Fibroblast of villous mesenchyme (primary cell): ENCODE data around the gene PCBP3. TPM values are rescaled to one million over a fixed set of nuclear protein-coding genes. Genes with fewer than 3 reads are reported as not detected.

ENCODE experiments used
- DNase-seq: peaks from one replicate; pipeline ENCODE4 v3.0.0-alpha.2; 2010; ENCODE audit warnings: low read depth
- H3K4me3 ChIP-seq: 2 replicates; pipeline ENCODE4 v1.5.1; 2011; ENCODE audit warnings: low read depth, mild to moderate bottlenecking, low read length
- CTCF ChIP-seq: IDR thresholded peaks from 2 replicates; pipeline ENCODE4 v1.5.1; 2012; ENCODE audit warnings: low read depth, mild to moderate bottlenecking, low read length; ENCODE audit not compliant: insufficient read depth
- total RNA-seq: library from RNA; depleted of rRNA; stranded (reverse); fragments of >200 nt; gene quantifications from 2 replicates; pipeline ENCODE4 v1.2.3, GENCODE V29; 2012

PCBP3 gene
- total RNA-seq, 1 donor = 1.3 TPM

GRCh38 chr21:45898028-45898350, 254.5 kb downstream of the PCBP3 start:
- no peak for DNase-seq
- H3K4me3 ChIP-seq = no peak overlapping the region
- no peak for TF ChIP-seq CTCF

GRCh38 chr21:45898781-45899180, 255.3 kb downstream of the PCBP3 start:
- DNase-seq = no peak
- TF ChIP-seq CTCF = no peak
- H3K4me3 ChIP-seq = no peak overlapping the region

- no peak overlapping the region for H3K4me3 ChIP-seq
- no peak for TF ChIP-seq CTCF
- no peak for DNase-seq
These were observed 255.9 kb downstream of the PCBP3 start for GRCh38 chr21:45899317-45900033.

GRCh38 chr21:45900034-45900868, 256.7 kb downstream of the PCBP3 start:
- H3K4me3 ChIP-seq = no peak overlapping the region
- no peak for DNase-seq
- TF ChIP-seq CTCF = no peak

GRCh38 chr21:45901061-45901690, 257.7 kb downstream of the PCBP3 start:
- DNase-seq = no peak
- TF ChIP-seq CTCF = no peak
- H3K4me3 ChIP-seq = no peak overlapping the region

GRCh38 chr21:45902292-45902995, 258.9 kb downstream of the PCBP3 start:
- TF ChIP-seq CTCF = no peak
- no peak for DNase-seq
- no peak overlapping the region for H3K4me3 ChIP-seq
